Activated CD8-positive, alpha-beta T cell treated with anti-CD3 and anti-CD28 coated beads for 36 hours (primary cell): ENCODE results near the gene DHRS12. TPM values are rescaled to one million over a fixed set of nuclear protein-coding genes. Genes with fewer than 3 reads are reported as not detected.

ENCODE experiments used
- ATAC-seq: fragments of 200-7000 bp; cut with Tn5 transposase; one replicate; pipeline ENCODE4 v1.10.0; 2021; ENCODE audit warnings: mild to moderate bottlenecking, moderate library complexity
- CTCF ChIA-PET: fragments of 350-600 bp; sonication (Branson Sonifier 250); formaldehyde crosslinking; loops from one replicate; lab custom pipeline; 2021; ENCODE audit warnings: antibody characterized with exemption; lab: Charles Lee
- POLR2A ChIA-PET: fragments of 350-600 bp; sonication (Branson Sonifier 250); formaldehyde crosslinking; loops from one replicate; lab custom pipeline; 2021; ENCODE audit warnings: antibody characterized with exemption; lab: Charles Lee
- DNase-seq: peaks from one replicate; pipeline ENCODE4 v3.0.0-alpha.2; 2020
- H3K27ac Mint-ChIP-seq: one replicate; pipeline ENCODE4 v1.8.0; 2021; ENCODE audit warnings: mild to moderate bottlenecking, mixed read lengths
- H3K27me3 Mint-ChIP-seq: one replicate; pipeline ENCODE4 v1.8.0; 2021; ENCODE audit warnings: mixed read lengths
- H3K36me3 Mint-ChIP-seq: one replicate; pipeline ENCODE4 v1.8.0; 2021; ENCODE audit warnings: low read depth, mixed read lengths
- H3K4me1 Mint-ChIP-seq: one replicate; pipeline ENCODE4 v1.8.0; 2021; ENCODE audit warnings: low read depth, mixed read lengths
- H3K4me3 Mint-ChIP-seq: one replicate; pipeline ENCODE4 v1.8.0; 2021; ENCODE audit warnings: mild to moderate bottlenecking, moderate library complexity, mixed read lengths
- H3K9me3 Mint-ChIP-seq: one replicate; pipeline ENCODE4 v1.8.0; 2021; ENCODE audit warnings: mixed read lengths
- CTCF ChIP-seq: fragments of 200-600 bp; IDR thresholded peaks from one replicate; pipeline ENCODE4 v1.8.0; 2022; ENCODE audit warnings: antibody characterized with exemption, mild to moderate bottlenecking
- intact Hi-C: fragments of 100-400 bp; cut with micrococcal nuclease; formaldehyde crosslinking; loops from one replicate; pipeline ENCODE4 v1.10.0; 2022
- total RNA-seq, 2 experiments: library from RNA; stranded (reverse); gene quantifications; one replicate each; pipeline ENCODE4 v1.2.3, GENCODE V29; 2021

Gene DHRS12
- total RNA-seq, 2 experiments from 2014 or later, result 6.6 to 6.7 TPM

GRCh38 chr13:51795419-51795818 lies 8.5 kb downstream of the DHRS12 start:
- no peak for TF ChIP-seq CTCF
- POLR2A ChIA-PET, result interaction anchor here (1.2 to 1.3 kb wide), 2 partner anchors 18 to 30 kb away, joined by 3 to 4 read pairs; no protein-coding TSS in a partner anchor
- ATAC-seq (no peak), DNase-seq (no peak)
- Mint-ChIP-seq H3K27ac (no peak overlapping the region), H3K27me3 (no peaks in the 10 kb centered on the region), H3K36me3 (peaks cover 8% of the 10 kb centered on the region), H3K4me3 (no peak overlapping the region), H3K9me3 (no peaks in the 10 kb centered on the region), H3K4me1 (peaks cover 27% of the 10 kb centered on the region)
- intact Hi-C loops, result no loop called here
- CTCF ChIA-PET, result interaction anchor here (1.0 to 3.8 kb wide), 5 partner anchors 210 to 670 kb away, joined by 3 to 26 read pairs (median 4); no protein-coding TSS in a partner anchor

DNA sequence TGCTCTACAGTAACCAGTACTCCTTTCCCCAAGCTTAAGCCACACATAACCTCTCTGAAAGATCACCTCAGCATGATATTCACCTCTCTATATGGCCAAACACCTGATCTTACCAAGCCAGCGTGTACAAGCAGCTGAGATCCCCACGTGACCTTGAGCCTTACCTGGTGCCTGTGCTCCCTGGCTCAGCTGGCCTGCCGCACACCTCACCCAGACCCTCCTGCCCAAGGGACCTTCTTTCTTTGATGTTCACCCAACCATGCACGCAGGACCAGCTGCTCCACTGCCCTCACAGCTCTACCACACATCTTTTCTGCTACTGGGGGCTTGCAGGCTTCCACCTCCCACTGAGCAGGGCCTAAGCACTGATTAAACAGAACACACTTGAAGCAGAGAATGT lies 9.0 kb downstream of the DHRS12 start:
- DNase-seq (no peak), ATAC-seq (no peak)
- Mint-ChIP-seq H3K4me3 (no peak overlapping the region), H3K9me3 (no peaks in the 10 kb centered on the region), H3K36me3 (peaks cover 8% of the 10 kb centered on the region), H3K4me1 (peaks cover 25% of the 10 kb centered on the region), H3K27ac (no peak overlapping the region), H3K27me3 (no peaks in the 10 kb centered on the region)
- POLR2A ChIA-PET, result interaction anchor here (1.2 kb wide), 1 partner anchor 30 kb away, joined by 3 read pairs; no protein-coding TSS in a partner anchor
- CTCF ChIA-PET, result interaction anchor here (1.0 to 1.6 kb wide), 4 partner anchors 209 to 669 kb away, joined by 3 to 4 read pairs (median 4); no protein-coding TSS in a partner anchor
- no peak for TF ChIP-seq CTCF
- intact Hi-C loops, result no loop called here

DNA sequence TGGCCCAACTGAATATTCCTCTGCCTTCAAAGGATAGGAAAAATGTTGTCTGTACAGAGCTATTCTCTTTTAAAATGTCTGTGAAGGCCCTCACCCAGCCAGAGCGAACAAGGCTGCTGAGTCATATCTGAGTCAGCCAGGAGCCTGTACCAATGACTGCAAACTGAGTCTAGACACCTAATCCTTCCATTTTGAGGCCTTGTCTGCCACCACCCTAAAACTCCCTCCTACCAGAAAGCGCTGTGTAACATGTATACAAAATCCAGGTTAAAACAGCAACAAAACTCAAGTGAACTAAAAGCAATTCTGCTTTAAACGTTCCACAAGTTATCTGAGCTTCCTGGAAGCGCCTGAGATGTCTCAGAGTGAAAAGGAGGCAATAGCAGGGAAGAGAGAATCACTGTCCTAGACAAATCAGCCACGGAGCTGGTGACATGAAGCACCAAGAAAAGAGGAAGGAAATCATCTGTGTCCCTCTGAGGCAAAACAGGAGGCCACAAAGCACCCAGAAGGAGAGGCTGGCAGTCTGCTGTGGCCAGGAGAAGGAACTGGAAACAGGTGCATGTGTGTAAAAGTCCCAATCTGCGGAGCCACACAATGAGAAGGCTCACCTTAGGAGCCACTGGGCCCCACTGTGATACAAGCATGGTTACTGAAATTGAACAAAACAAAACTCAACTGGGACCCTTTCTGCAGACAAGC lies 10.2 kb downstream of the DHRS12 start:
- peak; percentile 67 for DNase-seq
- H3K4me1 Mint-ChIP-seq, result peaks cover 21% of the 10 kb centered on the region
- ChIA-PET CTCF (interaction anchor here (0.6 to 1.3 kb wide), 3 partner anchors 11 to 668 kb away, joined by 3 to 4 read pairs (median 3); no protein-coding TSS in a partner anchor), POLR2A (interaction anchor here (0.6 to 1.2 kb wide), 3 partner anchors 9 to 362 kb away, joined by 4 to 5 read pairs (median 4); no protein-coding TSS in a partner anchor)
- peaks cover 8% of the 10 kb centered on the region for H3K36me3 Mint-ChIP-seq
- peak; percentile 84 for ATAC-seq
- intact Hi-C loops, result no loop called here
- H3K9me3 Mint-ChIP-seq, result no peaks in the 10 kb centered on the region
- H3K27me3 Mint-ChIP-seq, result no peaks in the 10 kb centered on the region
- H3K4me3 Mint-ChIP-seq, result no peak overlapping the region
- H3K27ac Mint-ChIP-seq, result peak overlapping the region; percentile 62
- no peak for TF ChIP-seq CTCF

GRCh38 chr13:51786425-51787265 lies 17.3 kb downstream of the DHRS12 start:
- no peak for TF ChIP-seq CTCF
- Mint-ChIP-seq H3K4me3 (no peak overlapping the region), H3K27ac (no peak overlapping the region), H3K4me1 (peaks cover 1% of the 10 kb centered on the region), H3K27me3 (no peaks in the 10 kb centered on the region), H3K9me3 (no peaks in the 10 kb centered on the region), H3K36me3 (peaks cover 1% of the 10 kb centered on the region)
- ChIA-PET CTCF (interaction anchor here (1.4 to 2.3 kb wide), 3 partner anchors 11 to 500 kb away, joined by 5 to 15 read pairs (median 6); no protein-coding TSS in a partner anchor), POLR2A (interaction anchor here (1.0 kb wide), 1 partner anchor 22 kb away, joined by 3 read pairs; no protein-coding TSS in a partner anchor)
- DNase-seq, result no peak
- intact Hi-C loops, result no loop called here
- no peak for ATAC-seq
